ENCODE measurements around the gene F13B. TPM values are rescaled to one million over a fixed set of nuclear protein-coding genes. Genes with fewer than 3 reads are reported as not detected.
"Not testable (repeated sequence)": the region's sequence is repeated elsewhere in the genome, so short reads cannot be mapped to it uniquely, and the experiment has no call there.

F13B gene
- total RNA-seq, 4 donors from 2014 or later, result not detected

DNA sequence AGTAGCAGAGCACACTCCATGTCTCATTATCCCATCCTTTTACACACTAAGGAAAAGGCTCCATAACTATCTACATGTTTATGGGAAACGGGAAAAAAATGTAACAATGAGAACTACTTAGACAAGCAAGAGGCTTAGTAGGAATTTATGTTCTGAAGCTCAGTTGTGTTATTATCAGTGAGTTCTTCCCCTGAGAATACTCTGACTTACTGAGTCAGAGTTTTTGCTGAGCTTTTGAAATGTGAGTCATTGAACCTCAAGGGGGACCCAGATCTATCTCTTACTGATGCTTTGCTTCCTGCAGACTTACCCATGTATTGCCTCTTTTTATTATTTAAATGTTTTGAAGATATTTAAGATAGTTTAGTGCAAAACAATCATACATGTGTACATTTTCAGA, 69.6 kb downstream of the F13B start:
- DNase-seq (ENCODE audit: low spot score in 2 of 2), result no peak
- WGBS, result 74% methylated on average over 1 of the region's 1 CpG
- H3K4me1 ChIP-seq, result no peaks in the 10 kb centered on the region

DNA sequence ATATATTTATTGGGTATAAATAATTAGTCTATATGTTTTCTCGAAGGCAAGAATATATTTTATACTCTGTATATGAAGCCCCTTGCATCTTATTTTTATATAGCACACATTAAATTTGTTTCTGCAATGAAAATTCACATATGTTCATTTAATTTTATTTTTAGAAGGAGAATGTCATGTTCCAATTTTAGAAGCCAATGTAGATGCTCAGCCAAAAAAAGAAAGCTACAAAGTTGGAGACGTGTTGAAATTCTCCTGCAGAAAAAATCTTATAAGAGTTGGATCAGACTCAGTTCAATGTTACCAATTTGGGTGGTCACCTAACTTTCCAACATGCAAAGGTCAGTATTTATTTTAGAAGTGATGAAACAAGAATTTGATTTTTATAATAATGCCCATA, 73.1 kb downstream of the F13B start:
- H3K4me1 ChIP-seq, result no peaks in the 10 kb centered on the region
- WGBS, result 53% methylated on average over 2 of the region's 2 CpGs
- TF ChIP-seq, protein P1, sequence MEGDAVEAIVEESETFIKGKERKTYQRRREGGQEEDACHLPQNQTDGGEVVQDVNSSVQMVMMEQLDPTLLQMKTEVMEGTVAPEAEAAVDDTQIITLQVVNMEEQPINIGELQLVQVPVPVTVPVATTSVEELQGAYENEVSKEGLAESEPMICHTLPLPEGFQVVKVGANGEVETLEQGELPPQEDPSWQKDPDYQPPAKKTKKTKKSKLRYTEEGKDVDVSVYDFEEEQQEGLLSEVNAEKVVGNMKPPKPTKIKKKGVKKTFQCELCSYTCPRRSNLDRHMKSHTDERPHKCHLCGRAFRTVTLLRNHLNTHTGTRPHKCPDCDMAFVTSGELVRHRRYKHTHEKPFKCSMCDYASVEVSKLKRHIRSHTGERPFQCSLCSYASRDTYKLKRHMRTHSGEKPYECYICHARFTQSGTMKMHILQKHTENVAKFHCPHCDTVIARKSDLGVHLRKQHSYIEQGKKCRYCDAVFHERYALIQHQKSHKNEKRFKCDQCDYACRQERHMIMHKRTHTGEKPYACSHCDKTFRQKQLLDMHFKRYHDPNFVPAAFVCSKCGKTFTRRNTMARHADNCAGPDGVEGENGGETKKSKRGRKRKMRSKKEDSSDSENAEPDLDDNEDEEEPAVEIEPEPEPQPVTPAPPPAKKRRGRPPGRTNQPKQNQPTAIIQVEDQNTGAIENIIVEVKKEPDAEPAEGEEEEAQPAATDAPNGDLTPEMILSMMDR (IDR thresholded peaks at IDR 0.05), result no peak
- no peak for TF ChIP-seq POLR2A (IDR thresholded peaks at IDR 0.05)
- TF ChIP-seq POLR2AphosphoS5 (IDR thresholded peaks at IDR 0.05), result no peak
- TF ChIP-seq EP300 (IDR thresholded peaks at IDR 0.05), result no peak
- H3K4me3 ChIP-seq, result no peak overlapping the region
- no peak for DNase-seq (ENCODE audit: low spot score in 2 of 2)
- no peak overlapping the region for H3K27ac ChIP-seq
- no peaks in the 10 kb centered on the region for H3K9me3 ChIP-seq
- no peaks in the 10 kb centered on the region for H3K36me3 ChIP-seq
- H3K27me3 ChIP-seq, result no peaks in the 10 kb centered on the region

More for the DNA sequence above, 69.6 kb downstream of the F13B start:
- Histone ChIP-seq H3K27ac (no peak overlapping the region), H3K36me3 (no peaks in the 10 kb centered on the region), H3K4me3 (no peak overlapping the region), H3K9me3 (no peaks in the 10 kb centered on the region), H3K27me3 (no peaks in the 10 kb centered on the region)
- no peak for TF ChIP-seq EP300 (IDR thresholded peaks at IDR 0.05)
- no peak for TF ChIP-seq POLR2AphosphoS5 (IDR thresholded peaks at IDR 0.05)
- no peak for TF ChIP-seq POLR2A (IDR thresholded peaks at IDR 0.05)
- TF ChIP-seq, protein P1 (IDR thresholded peaks at IDR 0.05), result no peak

DNA sequence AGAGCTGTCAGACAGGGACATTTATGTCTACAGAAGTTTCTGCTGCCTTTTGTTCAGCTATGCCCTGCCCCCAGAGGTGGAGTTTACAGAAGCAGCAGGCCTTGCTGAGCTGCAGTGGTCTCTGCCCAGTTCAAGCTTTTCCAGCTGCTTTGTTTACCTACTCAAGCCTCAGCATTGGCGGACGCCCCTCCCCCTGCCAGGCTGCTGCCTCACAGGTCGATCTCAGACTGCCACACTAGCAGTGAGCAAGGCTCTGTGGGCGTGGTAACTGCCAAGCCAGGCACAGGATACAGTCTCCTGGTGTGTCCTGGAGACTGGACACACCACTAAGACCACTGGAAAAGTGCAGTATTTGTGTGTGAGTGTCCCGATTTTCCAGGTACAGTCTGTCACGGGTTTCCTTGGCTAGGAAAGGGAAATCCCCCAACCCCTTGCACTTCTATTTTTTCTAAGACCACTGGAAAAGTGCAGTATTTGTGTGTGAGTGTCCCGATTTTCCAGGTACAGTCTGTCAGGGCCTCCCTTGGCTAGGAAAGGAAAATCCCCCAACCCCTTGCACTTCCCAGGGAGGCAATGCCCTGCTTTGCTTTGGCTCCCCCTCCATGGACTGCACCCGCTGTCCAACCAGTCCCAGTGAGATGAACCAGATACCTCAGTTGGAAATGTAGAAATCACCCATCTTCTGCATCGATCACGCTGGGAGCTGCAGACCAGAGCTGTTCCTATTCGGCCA, 75.0 kb downstream of the F13B start:
- not testable (repeated sequence) for H3K9me3 ChIP-seq; H3K27ac ChIP-seq; H3K4me3 ChIP-seq; H3K4me1 ChIP-seq; H3K27me3 ChIP-seq; DNase-seq (ENCODE audit: low spot score in 2 of 2); H3K36me3 ChIP-seq
- whole genome bisulfite sequencing, result 75% methylated on average over 9 of the region's 11 CpGs

Other genes starting within 250 kb of the F13B start
- 1 to 10 TPM in 1 of 4 donors, not detected in 3; 1.8 TPM for gene CFHR1, start 247.5 kb downstream of the F13B start, total RNA-seq
- not detected for gene CFHR4, start 179.2 kb downstream of the F13B start, total RNA-seq
- gene CFHR2, start 123.5 kb downstream of the F13B start, total RNA-seq, result 1 to 10 TPM in 1 of 4 donors, not detected in 3; 1.5 TPM
- not detected for gene CFHR5, start 89.7 kb downstream of the F13B start, total RNA-seq
- gene ASPM, start 79.4 kb upstream of the F13B start, total RNA-seq, result 10 to 100 TPM in 1 of 4 donors, 1 to 10 TPM in 3; 3.6 to 13.0 (median 5.6) TPM
- gene ZBTB41, start 134.0 kb upstream of the F13B start, total RNA-seq, result 10 to 100 TPM in 2 of 4 donors, 1 to 10 TPM in 2; 7.4 to 10.9 (median 9.3) TPM
- under 1 TPM in 1 of 4 donors, not detected in 3; 0.16 TPM for gene CRB1, start 201.0 kb upstream of the F13B start, total RNA-seq